Measurements from ENCODE around the gene PNKD. TPM values are rescaled to one million over a fixed set of nuclear protein-coding genes. Genes with fewer than 3 reads are reported as not detected.

Gene PNKD
- total and polyA plus RNA-seq, 10 of the 15 experiments (the other 5 are each of a cell fraction or from before 2014, with no cell fraction given), result 27.2 to 106 (median 61.3) TPM

DNA sequence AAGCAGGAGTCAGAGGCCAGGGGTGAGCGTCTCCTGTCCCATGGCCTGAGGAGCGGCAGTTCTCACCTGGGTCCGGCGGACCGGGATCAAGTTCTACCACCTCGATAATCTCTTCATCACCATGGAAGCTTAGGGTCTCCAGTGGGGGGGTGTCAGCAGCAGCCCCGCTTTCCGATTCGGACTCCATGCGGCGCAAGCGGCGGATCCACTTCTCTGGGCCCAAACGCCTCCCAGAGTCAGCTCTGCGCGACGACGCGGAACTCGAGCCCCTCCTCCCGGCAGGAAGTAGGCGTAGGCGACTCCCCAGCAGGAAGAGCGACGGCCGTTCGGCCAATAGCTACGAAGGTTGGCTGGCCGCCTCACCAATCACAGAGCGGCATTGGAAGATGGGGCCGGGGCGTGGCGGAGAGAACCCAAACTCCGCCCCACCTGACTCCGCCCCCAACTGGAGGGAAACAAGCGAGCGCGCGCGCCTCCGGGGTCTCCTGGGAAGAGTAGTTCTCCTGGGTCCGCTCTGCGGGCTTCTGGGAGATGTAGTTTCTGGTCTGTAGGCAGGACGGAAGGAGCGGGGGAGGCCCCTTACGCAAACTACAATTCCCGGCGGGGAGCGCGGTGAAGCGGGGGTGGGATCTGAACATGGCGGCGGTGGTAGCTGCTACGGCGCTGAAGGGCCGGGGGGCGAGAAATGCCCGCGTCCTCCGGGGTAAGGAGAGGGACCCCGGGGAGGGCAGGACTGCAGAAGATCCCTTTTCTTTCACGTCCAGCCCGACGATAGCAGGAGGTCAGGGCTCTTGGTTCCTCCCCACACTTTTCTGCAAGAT, at the start of gene PNKD, which contains the start of gene AAMP (continued):
- no peak for TF ChIP-seq ZNF24 (IDR thresholded peaks at IDR 0.05)
- TF ChIP-seq CBX3 (IDR thresholded peaks at IDR 0.05; ENCODE audit: borderline replicate concordance, low read depth), result no peak
- TF ChIP-seq PBX3 (IDR thresholded peaks at IDR 0.05; ENCODE audit: insufficient replicate concordance, low read depth, low read length), result peak; percentile 99
- peak; percentile 59; the same call in 2 of the 3 replicates for TF ChIP-seq POU2F2 (IDR thresholded peaks at IDR 0.05; ENCODE audit: borderline replicate concordance, low read depth, low read length)
- TF ChIP-seq TAF1 (IDR thresholded peaks at IDR 0.05; ENCODE audit: borderline replicate concordance, low read depth, low read length), result peak; percentile 70; the same call in 1 of the 2 replicates
- TF ChIP-seq, protein P1, sequence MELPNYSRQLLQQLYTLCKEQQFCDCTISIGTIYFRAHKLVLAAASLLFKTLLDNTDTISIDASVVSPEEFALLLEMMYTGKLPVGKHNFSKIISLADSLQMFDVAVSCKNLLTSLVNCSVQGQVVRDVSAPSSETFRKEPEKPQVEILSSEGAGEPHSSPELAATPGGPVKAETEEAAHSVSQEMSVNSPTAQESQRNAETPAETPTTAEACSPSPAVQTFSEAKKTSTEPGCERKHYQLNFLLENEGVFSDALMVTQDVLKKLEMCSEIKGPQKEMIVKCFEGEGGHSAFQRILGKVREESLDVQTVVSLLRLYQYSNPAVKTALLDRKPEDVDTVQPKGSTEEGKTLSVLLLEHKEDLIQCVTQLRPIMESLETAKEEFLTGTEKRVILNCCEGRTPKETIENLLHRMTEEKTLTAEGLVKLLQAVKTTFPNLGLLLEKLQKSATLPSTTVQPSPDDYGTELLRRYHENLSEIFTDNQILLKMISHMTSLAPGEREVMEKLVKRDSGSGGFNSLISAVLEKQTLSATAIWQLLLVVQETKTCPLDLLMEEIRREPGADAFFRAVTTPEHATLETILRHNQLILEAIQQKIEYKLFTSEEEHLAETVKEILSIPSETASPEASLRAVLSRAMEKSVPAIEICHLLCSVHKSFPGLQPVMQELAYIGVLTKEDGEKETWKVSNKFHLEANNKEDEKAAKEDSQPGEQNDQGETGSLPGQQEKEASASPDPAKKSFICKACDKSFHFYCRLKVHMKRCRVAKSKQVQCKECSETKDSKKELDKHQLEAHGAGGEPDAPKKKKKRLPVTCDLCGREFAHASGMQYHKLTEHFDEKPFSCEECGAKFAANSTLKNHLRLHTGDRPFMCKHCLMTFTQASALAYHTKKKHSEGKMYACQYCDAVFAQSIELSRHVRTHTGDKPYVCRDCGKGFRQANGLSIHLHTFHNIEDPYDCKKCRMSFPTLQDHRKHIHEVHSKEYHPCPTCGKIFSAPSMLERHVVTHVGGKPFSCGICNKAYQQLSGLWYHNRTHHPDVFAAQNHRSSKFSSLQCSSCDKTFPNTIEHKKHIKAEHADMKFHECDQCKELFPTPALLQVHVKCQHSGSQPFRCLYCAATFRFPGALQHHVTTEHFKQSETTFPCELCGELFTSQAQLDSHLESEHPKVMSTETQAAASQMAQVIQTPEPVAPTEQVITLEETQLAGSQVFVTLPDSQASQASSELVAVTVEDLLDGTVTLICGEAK (IDR thresholded peaks at IDR 0.05; ENCODE audit: borderline replicate concordance), result peak; percentile 91
- no peak for TF ChIP-seq TCF7 (IDR thresholded peaks at IDR 0.05; ENCODE audit: borderline replicate concordance)
- TF ChIP-seq RUNX3 (IDR thresholded peaks at IDR 0.05; ENCODE audit: low read length), result peak; percentile 55
